ENCODE data around the gene EIF3L.

DNA sequence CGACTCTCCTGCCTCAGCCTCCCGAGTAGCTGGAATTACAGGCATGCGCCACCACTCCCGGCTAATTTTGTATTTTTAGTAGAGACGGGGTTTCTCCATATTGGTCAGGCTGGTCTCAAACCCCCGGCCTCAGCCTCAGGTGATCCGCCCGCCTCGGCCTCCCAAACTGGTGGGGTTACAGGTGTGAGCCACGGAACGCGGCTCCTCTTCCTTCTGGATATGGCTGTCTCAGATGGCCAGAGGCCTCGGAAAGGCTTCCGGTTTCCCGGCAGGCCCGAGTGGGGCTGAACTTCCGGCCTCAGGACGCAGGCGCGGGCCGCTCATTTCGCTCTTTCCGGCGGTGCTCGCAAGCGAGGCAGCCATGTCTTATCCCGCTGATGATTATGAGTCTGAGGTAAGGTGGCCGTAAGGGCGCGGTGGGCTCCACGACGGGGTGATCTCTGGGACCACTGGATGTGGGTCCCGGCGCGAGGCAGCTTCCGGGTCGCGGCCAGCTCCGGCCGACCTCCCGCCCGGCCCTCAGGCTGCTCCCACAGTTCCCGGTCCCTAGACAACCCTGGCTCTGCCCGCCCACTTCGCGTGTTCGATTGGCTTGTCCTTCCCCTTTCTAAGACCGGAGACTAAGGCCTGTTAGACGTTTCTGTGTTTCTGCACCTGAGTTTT, at the start of gene EIF3L:
- TF ChIP-seq, protein P1, sequence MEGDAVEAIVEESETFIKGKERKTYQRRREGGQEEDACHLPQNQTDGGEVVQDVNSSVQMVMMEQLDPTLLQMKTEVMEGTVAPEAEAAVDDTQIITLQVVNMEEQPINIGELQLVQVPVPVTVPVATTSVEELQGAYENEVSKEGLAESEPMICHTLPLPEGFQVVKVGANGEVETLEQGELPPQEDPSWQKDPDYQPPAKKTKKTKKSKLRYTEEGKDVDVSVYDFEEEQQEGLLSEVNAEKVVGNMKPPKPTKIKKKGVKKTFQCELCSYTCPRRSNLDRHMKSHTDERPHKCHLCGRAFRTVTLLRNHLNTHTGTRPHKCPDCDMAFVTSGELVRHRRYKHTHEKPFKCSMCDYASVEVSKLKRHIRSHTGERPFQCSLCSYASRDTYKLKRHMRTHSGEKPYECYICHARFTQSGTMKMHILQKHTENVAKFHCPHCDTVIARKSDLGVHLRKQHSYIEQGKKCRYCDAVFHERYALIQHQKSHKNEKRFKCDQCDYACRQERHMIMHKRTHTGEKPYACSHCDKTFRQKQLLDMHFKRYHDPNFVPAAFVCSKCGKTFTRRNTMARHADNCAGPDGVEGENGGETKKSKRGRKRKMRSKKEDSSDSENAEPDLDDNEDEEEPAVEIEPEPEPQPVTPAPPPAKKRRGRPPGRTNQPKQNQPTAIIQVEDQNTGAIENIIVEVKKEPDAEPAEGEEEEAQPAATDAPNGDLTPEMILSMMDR (conservative IDR thresholded peaks at IDR 0.05; ENCODE audit: low read depth, low read length): no peak
- TF ChIP-seq EZH2 (IDR thresholded peaks at IDR 0.05; ENCODE audit: low read length, unreplicated experiment): no peak

All from PC-3 (cell line).